H1 (cell line): ENCODE measurements around the gene PRUNE1. TPM values are rescaled to one million over a fixed set of nuclear protein-coding genes. Genes with fewer than 3 reads are reported as not detected.
A peak's percentile ranks its signal among the peaks of the same experiment; 100 is the strongest.

Source experiments
- ATF2 ChIP-seq: IDR thresholded peaks from 2 replicates; pipeline ENCODE4 v1.6.1; 2012; ENCODE audit warnings: low read length, inconsistent platforms
- CHD1 ChIP-seq: IDR thresholded peaks from 2 replicates; pipeline ENCODE4 v1.6.1; 2012; ENCODE audit warnings: low read depth, low read length, improper control_type of control experiment
- EP300 ChIP-seq, 2 experiments: IDR thresholded peaks; 1 replicate in 1 of 2; 2 replicates in 1 of 2; pipeline ENCODE4 v1.6.1; 2011 to 2012; ENCODE audit warnings: low read depth in 2 of 2, low read length in 2 of 2, mild to moderate bottlenecking in 2 of 2, borderline replicate concordance in 1 of 2, inconsistent platforms in 1 of 2, moderate library complexity in 1 of 2
- NRF1 ChIP-seq: IDR thresholded peaks from 2 replicates; pipeline ENCODE4 v1.6.1; 2011; ENCODE audit warnings: mild to moderate bottlenecking, low read depth, low read length, improper control_type of control experiment
- TAF1 ChIP-seq: IDR thresholded peaks from 2 replicates; pipeline ENCODE4 v1.6.1; 2011; ENCODE audit warnings: mild to moderate bottlenecking, low read depth, low read length
- TEAD4 ChIP-seq: IDR thresholded peaks from 2 replicates; pipeline ENCODE4 v1.6.1; 2012; ENCODE audit warnings: low read depth, low read length, inconsistent platforms, mixed read lengths
- polyA plus RNA-seq, 7 experiments: library from polyadenylated mRNA; depleted of rRNA in 3 of 7; stranded (reverse) in 5 of 7; unstranded in 2 of 7; fragments of >200 nt in 5 of 7; fragments of 200-250 nt in 2 of 7; gene quantifications; 1 replicate in 5 of 7; 2 replicates in 1 of 7; 4 replicates in 1 of 7; pipeline versions ENCODE4 v1.2.1 to v1.2.3, GENCODE V29; 2011 to 2013; ENCODE audit warnings: missing spikeins in 2 of 7, mixed read lengths in 2 of 7
- total RNA-seq: library from RNA; stranded (reverse); fragmentation: NEBNext Ultra II Directional; extraction: Animal tissue kit (Norgen Biotek cat#: 25700); gene quantifications from 2 replicates; pipeline ENCODE4 v1.2.1, GENCODE V29; 2021
- TF ChIP-seq, protein P1 (sequence below): IDR thresholded peaks from 2 replicates; pipeline ENCODE4 v1.6.1; 2012; ENCODE audit warnings: inconsistent platforms
- TF ChIP-seq, protein P2 (sequence below): IDR thresholded peaks from 2 replicates; pipeline ENCODE4 v1.6.1; 2011; ENCODE audit warnings: low read depth, mild to moderate bottlenecking, low read length; ENCODE audit not compliant: insufficient read depth

Gene PRUNE1
- total and polyA plus RNA-seq, 2 of the 8 experiments (the other 6 are each of a cell fraction or from before 2014, with no cell fraction given): 32.8 to 54.2 TPM

GRCh38 chr1:151059109-151060006 lies 51.1 kb downstream of the PRUNE1 start, which contains the start of gene CDC42SE1 (continued):
- TF ChIP-seq EP300 (IDR thresholded peaks at IDR 0.05; ENCODE audit: borderline replicate concordance in 1 of 2, low read depth in 2 of 2, low read length in 2 of 2) (peak in 1 of 2 experiments; percentile 4; a peak in 1 of 3 replicates), CHD1 (no peak), ATF2 (no peak), NRF1 (no peak), TAF1 (peak; percentile 68), TEAD4 (peak; percentile 50; the same call in 1 of the 2 replicates)
- TF ChIP-seq, protein P1, sequence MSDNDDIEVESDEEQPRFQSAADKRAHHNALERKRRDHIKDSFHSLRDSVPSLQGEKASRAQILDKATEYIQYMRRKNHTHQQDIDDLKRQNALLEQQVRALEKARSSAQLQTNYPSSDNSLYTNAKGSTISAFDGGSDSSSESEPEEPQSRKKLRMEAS: no peak
- TF ChIP-seq, protein P2, sequence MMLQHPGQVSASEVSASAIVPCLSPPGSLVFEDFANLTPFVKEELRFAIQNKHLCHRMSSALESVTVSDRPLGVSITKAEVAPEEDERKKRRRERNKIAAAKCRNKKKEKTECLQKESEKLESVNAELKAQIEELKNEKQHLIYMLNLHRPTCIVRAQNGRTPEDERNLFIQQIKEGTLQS: no peak
